ENCODE results near the gene EXD2. TPM values are rescaled to one million over a fixed set of nuclear protein-coding genes. Genes with fewer than 3 reads are reported as not detected.
"Not testable (repeated sequence)": the region's sequence is repeated elsewhere in the genome, so short reads cannot be mapped to it uniquely, and the experiment has no call there.

The EXD2 gene
- total and polyA plus RNA-seq, 10 of the 15 experiments (the other 5 are each of a cell fraction or from before 2014, with no cell fraction given): 1.0 to 12.4 (median 4.6) TPM

- H3K4me1 ChIP-seq (ENCODE audit: control insufficient read depth, insufficient read depth, low read length): no peaks in the 10 kb centered on the region
- ATAC-seq: no peak
- intact Hi-C loops (cut with micrococcal nuclease; ENCODE audit: unreplicated experiment): no loop called here
- no peak overlapping the region for H3K9ac ChIP-seq (ENCODE audit: control insufficient read depth, insufficient read depth, low read length)
- TF ChIP-seq ASH2L (IDR thresholded peaks at IDR 0.05; ENCODE audit: borderline replicate concordance, low read depth) (no peak), CREB1 (IDR thresholded peaks at IDR 0.05; ENCODE audit: low read depth) (no peak), PBX3 (IDR thresholded peaks at IDR 0.05; ENCODE audit: insufficient replicate concordance, low read depth, low read length) (no peak), TCF12 (IDR thresholded peaks at IDR 0.05; ENCODE audit: low read depth, low read length) (no peak)
- H3K4me3 ChIP-seq: no peak overlapping the region
- DNase-seq (ENCODE audit: low read depth, low spot score): no peak
- H4K20me1 ChIP-seq (ENCODE audit: control insufficient read depth, insufficient read depth): no peaks in the 10 kb centered on the region
- no peak overlapping the region for H3K4me2 ChIP-seq (ENCODE audit: control insufficient read depth, insufficient read depth)
- ChIA-PET POLR2A (no interaction called here), CTCF (no interaction called here), RAD21 (ENCODE audit: unreplicated experiment) (no interaction called here), SMC1A (ENCODE audit: uncharacterized antibody, unreplicated experiment) (no interaction called here)
- in situ Hi-C loops (cut with MboI): no loop called here
- 5% methylated on average over 1 of the region's 1 CpG for WGBS (ENCODE audit: insufficient coverage, insufficient replicate concordance, low lambda C conversion rate, missing lambda C conversion rate)
- FAIRE-seq: no peak
- no peak overlapping the region for H2AFZ ChIP-seq (ENCODE audit: control insufficient read depth, low read depth, low read length)
- BruUV-seq (replicated peaks): no TSS peak
- H3K27me3 ChIP-seq (replicated peaks in 1 of 2; ENCODE audit: control insufficient read depth in 2 of 2, insufficient read depth in 2 of 2, low read length in 1 of 2): no peaks in the 10 kb centered on the region
- no peaks in the 10 kb centered on the region; the same call in 1 of the 3 replicates for H3K9me3 ChIP-seq (replicated peaks; ENCODE audit: control insufficient read depth, insufficient read depth, low read length)
- H3K79me2 ChIP-seq (ENCODE audit: control insufficient read depth, insufficient read depth, low read length): no peaks in the 10 kb centered on the region
- no peaks in the 10 kb centered on the region for H3K36me3 ChIP-seq (ENCODE audit: control insufficient read depth in 2 of 2, insufficient read depth in 2 of 2, low read length in 1 of 2)
- H3K27ac ChIP-seq (ENCODE audit: control insufficient read depth, insufficient read depth): no peak overlapping the region
Measured at GRCh38 chr14:69161590-69161989, 29.7 kb upstream of the EXD2 start.

GRCh38 chr14:69165787-69166186, 25.5 kb upstream of the EXD2 start:
- FAIRE-seq; BruUV-seq (replicated peaks); ATAC-seq; H3K4me3 ChIP-seq; H2AFZ ChIP-seq (ENCODE audit: control insufficient read depth, low read depth, low read length); CTCF ChIA-PET; H3K79me2 ChIP-seq (ENCODE audit: control insufficient read depth, insufficient read depth, low read length); DNase-seq (ENCODE audit: low read depth, low spot score); H4K20me1 ChIP-seq (ENCODE audit: control insufficient read depth, insufficient read depth); H3K9me3 ChIP-seq (replicated peaks; ENCODE audit: control insufficient read depth, insufficient read depth, low read length); POLR2A ChIA-PET; H3K36me3 ChIP-seq (ENCODE audit: control insufficient read depth in 2 of 2, insufficient read depth in 2 of 2, low read length in 1 of 2); H3K9ac ChIP-seq (ENCODE audit: control insufficient read depth, insufficient read depth, low read length); intact Hi-C loops (cut with micrococcal nuclease; ENCODE audit: unreplicated experiment); H3K27ac ChIP-seq (ENCODE audit: control insufficient read depth, insufficient read depth); H3K4me2 ChIP-seq (ENCODE audit: control insufficient read depth, insufficient read depth); in situ Hi-C loops (cut with MboI); H3K27me3 ChIP-seq (replicated peaks in 1 of 2; ENCODE audit: control insufficient read depth in 2 of 2, insufficient read depth in 2 of 2, low read length in 1 of 2); H3K4me1 ChIP-seq (ENCODE audit: control insufficient read depth, insufficient read depth, low read length): not testable (repeated sequence)
- WGBS (ENCODE audit: insufficient coverage, insufficient replicate concordance, low lambda C conversion rate, missing lambda C conversion rate): 48% methylated on average over 2 of the region's 2 CpGs
- ChIA-PET SMC1A (ENCODE audit: uncharacterized antibody, unreplicated experiment) (interaction anchor here (1.5 kb wide), 1 partner anchor 36 kb away, joined by 3 read pairs; no protein-coding TSS in a partner anchor), RAD21 (ENCODE audit: unreplicated experiment) (interaction anchor here (0.6 kb wide), 1 partner anchor 24 kb away, joined by 3 read pairs; no protein-coding TSS in a partner anchor)
